Ovary (tissue), 9 donors: ENCODE data around the gene SPAM1. TPM values are rescaled to one million over a fixed set of nuclear protein-coding genes. Genes with fewer than 3 reads are reported as not detected.

Source experiments
- DNase-seq, 5 donors: peaks; one replicate each; pipeline ENCODE4 v3.0.0-alpha.2; 2019 to 2020
- H3K27ac ChIP-seq, 2 donors: fragments of 200-600 bp; one replicate each; pipeline versions ENCODE4 v1.5.1 to v1.8.0; 2019 to 2022
- H3K27me3 ChIP-seq: fragments of 200-600 bp; one replicate; pipeline ENCODE4 v1.8.0; 2022
- H3K36me3 ChIP-seq: fragments of 200-600 bp; sonication (generic); one replicate; pipeline ENCODE4 v1.5.1; 2019
- H3K4me1 ChIP-seq: one replicate; pipeline ENCODE4 v1.8.1; 2013; ENCODE audit warnings: mild to moderate bottlenecking, moderate library complexity; ENCODE audit not compliant: insufficient read depth
- H3K4me3 ChIP-seq: fragments of 200-600 bp; sonication (generic); one replicate; pipeline ENCODE4 v1.5.1; 2017
- H3K9me3 ChIP-seq, 2 donors: fragments of 200-600 bp in 1 of 2; sonication (generic) in 1 of 2; one replicate each; pipeline versions ENCODE4 v1.5.1 to v1.8.1; 2013 to 2019; ENCODE audit warnings: mild to moderate bottlenecking in 1 of 2, moderate library complexity in 1 of 2
- CTCF ChIP-seq, 3 donors: fragments of 450-650 bp in 2 of 3; fragments of 200-600 bp in 1 of 3; IDR thresholded peaks; one replicate each; pipeline versions ENCODE4 v1.5.1 to v1.8.0; 2016 to 2022; ENCODE audit warnings: antibody characterized with exemption in 3 of 3, mild to moderate bottlenecking in 1 of 3
- EP300 ChIP-seq: sonication (generic); formaldehyde crosslinking; IDR thresholded peaks from one replicate; pipeline ENCODE4 v1.6.1; 2017; ENCODE audit warnings: antibody characterized with exemption
- POLR2A ChIP-seq: fragments of 450-650 bp; IDR thresholded peaks from one replicate; pipeline ENCODE4 v1.6.1; 2017; ENCODE audit warnings: antibody characterized with exemption, mild to moderate bottlenecking, moderate library complexity
- WGBS, 3 donors: extraction: QIAGEN DNeasy Blood & Tissue Kit in 1 of 3; methylation state at CpG; one replicate each; pipeline versions ENCODE4 v1.1.5 to v1.1.7; 2013 to 2017; 5-methylcytosine and 5-hydroxymethylcytosine counted together
- intact Hi-C, 4 donors: fragments of 100-400 bp; cut with DNase I; formaldehyde crosslinking; loops; one replicate each; pipeline versions ENCODE4 v1.11.0 to v1.15.1; 2022 to 2023
- polyA plus RNA-seq, 2 donors: library from polyadenylated mRNA; stranded (reverse); fragments of 200-250 nt in 1 of 2; fragments of 350-450 nt in 1 of 2; fragmentation: Illumina TruSeq in 1 of 2; extraction: RNeasy Lipid Tissue Mini Kit (QIAGEN cat#74804) in 1 of 2; gene quantifications; one replicate each; pipeline ENCODE4 v1.2.3, GENCODE V29; 2013 to 2014
- total RNA-seq, 7 donors: library from RNA; depleted of rRNA in 2 of 7; stranded (reverse); fragments of >200 nt in 2 of 7; fragmentation: NEBNext Ultra II Directional in 3 of 7; extraction: Animal tissue kit (Norgen Biotek cat#: 25700) in 3 of 7; gene quantifications; one replicate each; pipeline versions ENCODE4 v1.1.0 to v1.2.4, GENCODE V29; 2016 to 2023
- donor health status: DM: no; HTN: no; CAD: no; lungs with moderate emphysema.
- donor health status: DM: no; HTN: no; CAD: no.
- donor health status: Bipolar disorder and iron deficiency.
- donor health status: DM: yes; HTN: yes; CAD: no.
- donor health status: DM: no; HTN: no; CAD: no.
- donor health status: DM: yes; HTN: yes; CAD: no.

SPAM1 gene
- total and polyA plus RNA-seq, 9 donors, result not detected

- no peak for DNase-seq
- Histone ChIP-seq H3K4me3 (no peak overlapping the region), H3K27ac (no peak overlapping the region), H3K4me1 (no peaks in the 10 kb centered on the region), H3K36me3 (no peaks in the 10 kb centered on the region), H3K9me3 (no peaks in the 10 kb centered on the region), H3K27me3 (no peaks in the 10 kb centered on the region)
- intact Hi-C loops, result no loop called here
- TF ChIP-seq CTCF (IDR thresholded peaks at IDR 0.05) (no peak), EP300 (no peak), POLR2A (no peak)
- WGBS, 3 donors, result 95 to 96% (median 96%) methylated on average over 12 of the region's 12 CpGs
Measured at GRCh38 chr7:123917878-123918277, 7.2 kb upstream of the SPAM1 start.

GRCh38 chr7:123918309-123918708 is 6.7 kb upstream of the SPAM1 start:
- H3K27ac ChIP-seq, result no peak overlapping the region
- H3K4me3 ChIP-seq, result no peak overlapping the region
- H3K27me3 ChIP-seq, result no peaks in the 10 kb centered on the region
- H3K9me3 ChIP-seq, result no peaks in the 10 kb centered on the region
- no peaks in the 10 kb centered on the region for H3K4me1 ChIP-seq
- WGBS, 3 donors, result 90 to 93% (median 92%) methylated on average over 8 of the region's 8 CpGs
- no peaks in the 10 kb centered on the region for H3K36me3 ChIP-seq
- no peak for DNase-seq
- no peak for TF ChIP-seq CTCF (IDR thresholded peaks at IDR 0.05)
- no peak for TF ChIP-seq POLR2A
- no peak for TF ChIP-seq EP300
- intact Hi-C loops, result no loop called here

GRCh38 chr7:123923599-123923998 is 1.4 kb upstream of the SPAM1 start:
- no peak for TF ChIP-seq POLR2A
- no peak for TF ChIP-seq EP300
- TF ChIP-seq CTCF (IDR thresholded peaks at IDR 0.05), result no peak
- no peaks in the 10 kb centered on the region for H3K36me3 ChIP-seq
- intact Hi-C loops, result no loop called here
- 86 to 95% (median 89%) methylated on average over 4 of the region's 4 CpGs for WGBS, 3 donors
- no peaks in the 10 kb centered on the region for H3K9me3 ChIP-seq
- no peaks in the 10 kb centered on the region for H3K27me3 ChIP-seq
- no peak for DNase-seq
- H3K4me3 ChIP-seq, result no peak overlapping the region
- H3K27ac ChIP-seq, result no peak overlapping the region
- H3K4me1 ChIP-seq, result no peaks in the 10 kb centered on the region

GRCh38 chr7:123929107-123929506 is 4.1 kb downstream of the SPAM1 start:
- no peak for DNase-seq
- Histone ChIP-seq H3K4me3 (no peak overlapping the region), H3K4me1 (no peaks in the 10 kb centered on the region), H3K27me3 (no peaks in the 10 kb centered on the region), H3K27ac (no peak overlapping the region), H3K9me3 (no peaks in the 10 kb centered on the region), H3K36me3 (no peaks in the 10 kb centered on the region)
- intact Hi-C loops, result no loop called here
- no peak for TF ChIP-seq POLR2A
- TF ChIP-seq CTCF (IDR thresholded peaks at IDR 0.05), result no peak
- no peak for TF ChIP-seq EP300

GRCh38 chr7:123929655-123930054 is 4.6 kb downstream of the SPAM1 start:
- Histone ChIP-seq H3K36me3 (no peaks in the 10 kb centered on the region), H3K27me3 (no peaks in the 10 kb centered on the region), H3K27ac (no peak overlapping the region), H3K9me3 (no peaks in the 10 kb centered on the region), H3K4me3 (no peak overlapping the region), H3K4me1 (no peaks in the 10 kb centered on the region)
- WGBS, 3 donors, result 23 to 27% (median 27%) methylated on average over 2 of the region's 2 CpGs
- TF ChIP-seq CTCF (IDR thresholded peaks at IDR 0.05) (no peak), POLR2A (no peak), EP300 (no peak)
- intact Hi-C loops, result no loop called here
- no peak for DNase-seq
